ENCODE results near the gene USP36. TPM values are rescaled to one million over a fixed set of nuclear protein-coding genes. Genes with fewer than 3 reads are reported as not detected.

The USP36 gene
- total RNA-seq, 1 experiment from 2014 or later: 74.0 TPM

DNA sequence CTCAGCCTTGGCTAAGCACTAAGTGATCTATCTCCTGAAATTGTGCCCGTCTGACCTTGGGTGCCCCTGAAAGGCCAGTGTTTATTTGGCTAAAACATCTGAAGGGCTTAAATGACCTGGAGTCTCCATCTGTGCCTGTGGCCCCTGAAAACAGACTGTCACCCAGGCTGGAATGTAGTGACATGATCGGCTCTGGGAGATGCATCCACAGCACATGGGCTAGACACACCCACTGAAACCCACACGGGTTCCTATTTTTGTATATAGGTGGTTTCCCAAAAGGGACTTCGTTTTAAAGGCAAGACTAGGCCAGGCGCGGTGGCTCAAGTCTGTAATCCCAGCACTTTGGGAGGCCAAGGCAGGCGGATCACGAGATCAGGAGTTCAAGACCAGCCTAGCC is 48.9 kb upstream of the USP36 start (continued):
- TF ChIP-seq, protein P1, sequence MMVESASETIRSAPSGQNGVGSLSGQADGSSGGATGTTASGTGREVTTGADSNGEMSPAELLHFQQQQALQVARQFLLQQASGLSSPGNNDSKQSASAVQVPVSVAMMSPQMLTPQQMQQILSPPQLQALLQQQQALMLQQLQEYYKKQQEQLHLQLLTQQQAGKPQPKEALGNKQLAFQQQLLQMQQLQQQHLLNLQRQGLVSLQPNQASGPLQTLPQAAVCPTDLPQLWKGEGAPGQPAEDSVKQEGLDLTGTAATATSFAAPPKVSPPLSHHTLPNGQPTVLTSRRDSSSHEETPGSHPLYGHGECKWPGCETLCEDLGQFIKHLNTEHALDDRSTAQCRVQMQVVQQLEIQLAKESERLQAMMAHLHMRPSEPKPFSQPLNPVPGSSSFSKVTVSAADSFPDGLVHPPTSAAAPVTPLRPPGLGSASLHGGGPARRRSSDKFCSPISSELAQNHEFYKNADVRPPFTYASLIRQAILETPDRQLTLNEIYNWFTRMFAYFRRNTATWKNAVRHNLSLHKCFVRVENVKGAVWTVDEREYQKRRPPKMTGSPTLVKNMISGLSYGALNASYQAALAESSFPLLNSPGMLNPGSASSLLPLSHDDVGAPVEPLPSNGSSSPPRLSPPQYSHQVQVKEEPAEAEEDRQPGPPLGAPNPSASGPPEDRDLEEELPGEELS (CRISPR knock-in tag; IDR thresholded peaks at IDR 0.05): no peak
- TF ChIP-seq KAT7 (CRISPR knock-in tag; IDR thresholded peaks at IDR 0.05; ENCODE audit: borderline replicate concordance): no peak
- TF ChIP-seq, protein P2, sequence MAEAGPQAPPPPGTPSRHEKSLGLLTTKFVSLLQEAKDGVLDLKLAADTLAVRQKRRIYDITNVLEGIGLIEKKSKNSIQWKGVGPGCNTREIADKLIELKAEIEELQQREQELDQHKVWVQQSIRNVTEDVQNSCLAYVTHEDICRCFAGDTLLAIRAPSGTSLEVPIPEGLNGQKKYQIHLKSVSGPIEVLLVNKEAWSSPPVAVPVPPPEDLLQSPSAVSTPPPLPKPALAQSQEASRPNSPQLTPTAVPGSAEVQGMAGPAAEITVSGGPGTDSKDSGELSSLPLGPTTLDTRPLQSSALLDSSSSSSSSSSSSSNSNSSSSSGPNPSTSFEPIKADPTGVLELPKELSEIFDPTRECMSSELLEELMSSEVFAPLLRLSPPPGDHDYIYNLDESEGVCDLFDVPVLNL (CRISPR knock-in tag; IDR thresholded peaks at IDR 0.05; ENCODE audit: borderline replicate concordance, low read depth): no peak
- TF ChIP-seq ESRRA (CRISPR knock-in tag; IDR thresholded peaks at IDR 0.05; ENCODE audit: borderline replicate concordance): no peak
- TF ChIP-seq ZNF232 (CRISPR knock-in tag; IDR thresholded peaks at IDR 0.05): no peak
- TF ChIP-seq PRRX2 (CRISPR knock-in tag; IDR thresholded peaks at IDR 0.05): no peak
- TF ChIP-seq ZBTB21 (CRISPR knock-in tag; IDR thresholded peaks at IDR 0.05; ENCODE audit: borderline replicate concordance): no peak
- TF ChIP-seq, protein P3, sequence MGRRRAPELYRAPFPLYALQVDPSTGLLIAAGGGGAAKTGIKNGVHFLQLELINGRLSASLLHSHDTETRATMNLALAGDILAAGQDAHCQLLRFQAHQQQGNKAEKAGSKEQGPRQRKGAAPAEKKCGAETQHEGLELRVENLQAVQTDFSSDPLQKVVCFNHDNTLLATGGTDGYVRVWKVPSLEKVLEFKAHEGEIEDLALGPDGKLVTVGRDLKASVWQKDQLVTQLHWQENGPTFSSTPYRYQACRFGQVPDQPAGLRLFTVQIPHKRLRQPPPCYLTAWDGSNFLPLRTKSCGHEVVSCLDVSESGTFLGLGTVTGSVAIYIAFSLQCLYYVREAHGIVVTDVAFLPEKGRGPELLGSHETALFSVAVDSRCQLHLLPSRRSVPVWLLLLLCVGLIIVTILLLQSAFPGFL (CRISPR knock-in tag; IDR thresholded peaks at IDR 0.05; ENCODE audit: borderline replicate concordance): no peak
- TF ChIP-seq, protein P4, sequence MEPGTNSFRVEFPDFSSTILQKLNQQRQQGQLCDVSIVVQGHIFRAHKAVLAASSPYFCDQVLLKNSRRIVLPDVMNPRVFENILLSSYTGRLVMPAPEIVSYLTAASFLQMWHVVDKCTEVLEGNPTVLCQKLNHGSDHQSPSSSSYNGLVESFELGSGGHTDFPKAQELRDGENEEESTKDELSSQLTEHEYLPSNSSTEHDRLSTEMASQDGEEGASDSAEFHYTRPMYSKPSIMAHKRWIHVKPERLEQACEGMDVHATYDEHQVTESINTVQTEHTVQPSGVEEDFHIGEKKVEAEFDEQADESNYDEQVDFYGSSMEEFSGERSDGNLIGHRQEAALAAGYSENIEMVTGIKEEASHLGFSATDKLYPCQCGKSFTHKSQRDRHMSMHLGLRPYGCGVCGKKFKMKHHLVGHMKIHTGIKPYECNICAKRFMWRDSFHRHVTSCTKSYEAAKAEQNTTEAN (CRISPR knock-in tag; IDR thresholded peaks at IDR 0.05): no peak
- no peak for TF ChIP-seq MYBL2 (CRISPR knock-in tag; IDR thresholded peaks at IDR 0.05)
- TF ChIP-seq NFATC4 (CRISPR knock-in tag; IDR thresholded peaks at IDR 0.05): no peak
- TF ChIP-seq GABPB1 (CRISPR knock-in tag; IDR thresholded peaks at IDR 0.05): no peak
- no peak for TF ChIP-seq ZNF121 (CRISPR knock-in tag; IDR thresholded peaks at IDR 0.05)

DNA sequence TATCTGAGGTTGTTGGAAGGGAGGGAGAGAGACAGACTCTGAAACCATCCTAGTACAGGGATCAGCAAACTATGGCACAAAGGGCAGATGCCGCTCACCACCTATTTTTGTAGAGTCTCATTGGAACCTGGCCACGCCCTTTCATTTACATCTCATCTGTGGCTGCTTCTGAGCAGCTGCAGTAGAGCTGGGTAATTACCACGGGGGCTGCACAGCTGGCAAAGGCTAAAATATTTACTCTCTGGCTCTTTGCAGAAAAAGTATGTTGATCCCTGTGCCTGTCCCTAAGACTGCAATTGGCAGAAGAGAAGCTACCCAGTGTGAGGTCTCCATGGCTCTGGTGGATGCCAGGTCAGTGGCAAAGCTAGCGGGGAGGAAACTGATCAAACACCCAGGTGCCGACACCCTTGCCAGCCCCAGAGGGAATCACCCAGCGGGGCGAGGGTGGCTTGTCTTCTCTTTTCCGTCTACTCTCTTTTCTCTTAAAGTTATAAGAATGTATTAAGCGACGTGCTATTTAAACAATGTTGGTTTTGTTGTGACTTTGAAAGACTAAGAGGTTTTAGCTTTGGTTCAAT is 48.4 kb upstream of the USP36 start:
- no peaks in the 10 kb centered on the region for H3K9me3 Mint-ChIP-seq
- POLR2A ChIA-PET: no interaction called here
- H3K4me1 Mint-ChIP-seq: peaks cover 9% of the 10 kb centered on the region
- TF ChIP-seq ZNF263 (CRISPR knock-in tag; IDR thresholded peaks at IDR 0.05; ENCODE audit: low read depth) (no peak), NFATC4 (CRISPR knock-in tag; IDR thresholded peaks at IDR 0.05) (no peak), MXD4 (CRISPR knock-in tag; IDR thresholded peaks at IDR 0.05; ENCODE audit: borderline replicate concordance) (no peak), JUN (CRISPR knock-in tag; IDR thresholded peaks at IDR 0.05) (no peak), RORB (CRISPR knock-in tag; IDR thresholded peaks at IDR 0.05) (no peak), GABPB1 (CRISPR knock-in tag; IDR thresholded peaks at IDR 0.05) (no peak)
- TF ChIP-seq, protein P5, sequence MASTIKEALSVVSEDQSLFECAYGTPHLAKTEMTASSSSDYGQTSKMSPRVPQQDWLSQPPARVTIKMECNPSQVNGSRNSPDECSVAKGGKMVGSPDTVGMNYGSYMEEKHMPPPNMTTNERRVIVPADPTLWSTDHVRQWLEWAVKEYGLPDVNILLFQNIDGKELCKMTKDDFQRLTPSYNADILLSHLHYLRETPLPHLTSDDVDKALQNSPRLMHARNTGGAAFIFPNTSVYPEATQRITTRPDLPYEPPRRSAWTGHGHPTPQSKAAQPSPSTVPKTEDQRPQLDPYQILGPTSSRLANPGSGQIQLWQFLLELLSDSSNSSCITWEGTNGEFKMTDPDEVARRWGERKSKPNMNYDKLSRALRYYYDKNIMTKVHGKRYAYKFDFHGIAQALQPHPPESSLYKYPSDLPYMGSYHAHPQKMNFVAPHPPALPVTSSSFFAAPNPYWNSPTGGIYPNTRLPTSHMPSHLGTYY (CRISPR knock-in tag; IDR thresholded peaks at IDR 0.05): no peak
- no peaks in the 10 kb centered on the region for H3K36me3 Mint-ChIP-seq
- no peak overlapping the region for H3K4me3 Mint-ChIP-seq
- ATAC-seq (no peak), DNase-seq (ENCODE audit: low spot score) (no peak)
- H3K27ac Mint-ChIP-seq: no peak overlapping the region; the same call in 1 of the 2 replicates
- no peaks in the 10 kb centered on the region for H3K27me3 Mint-ChIP-seq (ENCODE audit: low read depth)
- CTCF ChIA-PET: no interaction called here
